Mucosa of descending colon (tissue), 3 donors: ENCODE measurements around the gene GRM1. TPM values are rescaled to one million over a fixed set of nuclear protein-coding genes. Genes with fewer than 3 reads are reported as not detected.
A peak's percentile ranks its signal among the peaks of the same experiment; 100 is the strongest.

ENCODE experiments used
- ATAC-seq: fragments of 200-7000 bp; cut with Tn5 transposase; one replicate; pipeline ENCODE4 v1.9.1; 2020; ENCODE audit warnings: mild to moderate bottlenecking, moderate library complexity
- DNase-seq, 3 donors: peaks; one replicate each; pipeline ENCODE4 v3.0.0-alpha.2; 2020
- H3K36me3 ChIP-seq: fragments of 200-600 bp; one replicate; pipeline ENCODE4 v1.8.0; 2021; ENCODE audit warnings: low read depth, mild to moderate bottlenecking
- H3K4me1 ChIP-seq: fragments of 200-600 bp; one replicate; pipeline ENCODE4 v1.8.0; 2021; ENCODE audit warnings: low read depth, mild to moderate bottlenecking
- H3K4me3 ChIP-seq: fragments of 200-600 bp; one replicate; pipeline ENCODE4 v1.8.0; 2021; ENCODE audit warnings: mild to moderate bottlenecking
- H3K9me3 ChIP-seq: fragments of 200-600 bp; one replicate; pipeline ENCODE4 v1.8.0; 2021; ENCODE audit warnings: mild to moderate bottlenecking
- intact Hi-C, 2 donors: fragments of 100-400 bp; cut with DNase I in 1 of 2; cut with micrococcal nuclease in 1 of 2; formaldehyde crosslinking; loops; one replicate each; pipeline versions ENCODE4 v1.11.0 to v1.11.1; 2022; cut with DNase I, micrococcal nuclease
- total RNA-seq, 3 donors: library from RNA; stranded (reverse); fragmentation: NEBNext Ultra II Directional in 2 of 3; extraction: Animal tissue kit (Norgen Biotek cat#: 25700) in 2 of 3; gene quantifications; one replicate each; pipeline versions ENCODE4 v1.2.1 to v1.2.4, GENCODE V29; 2021 to 2023
- TF ChIP-seq, protein P1 (sequence below): fragments of 200-600 bp; IDR thresholded peaks from one replicate; pipeline ENCODE4 v1.8.0; 2022; ENCODE audit warnings: antibody characterized with exemption, mild to moderate bottlenecking
- donor health status: DM: no; HTN: no; CAD: no; lungs with moderate emphysema.
- donor health status: DM: no; HTN: no; CAD: no.
- donor health status: DM: no; HTN: yes; CAD: no.

GRM1 gene
- total RNA-seq, 3 donors from 2014 or later, result 0.13 TPM; not detected in 2

DNA sequence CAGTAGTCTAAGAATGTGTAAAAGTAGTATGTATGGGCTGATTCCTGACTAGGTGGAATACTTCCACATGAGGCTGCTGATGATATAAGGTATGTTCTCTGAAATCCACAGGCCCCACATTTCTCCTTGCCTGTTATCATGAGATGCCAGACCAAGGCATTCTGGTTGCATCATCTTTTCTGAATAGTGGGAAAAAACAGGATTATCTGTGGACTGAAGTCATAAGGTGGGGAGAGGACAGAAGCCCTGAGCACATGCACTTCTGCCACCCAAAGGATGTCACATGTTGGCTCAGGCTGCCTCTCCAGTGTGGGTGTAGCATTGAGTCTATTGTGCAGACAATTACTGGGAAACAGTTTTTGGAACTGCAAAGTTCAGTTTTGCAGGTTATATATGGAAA, 330.3 kb downstream of the GRM1 start:
- Histone ChIP-seq H3K9me3 (no peaks in the 10 kb centered on the region), H3K36me3 (no peaks in the 10 kb centered on the region), H3K4me1 (peaks cover 5% of the 10 kb centered on the region), H3K4me3 (no peak overlapping the region)
- intact Hi-C loops, result no loop called here
- ATAC-seq (no peak), DNase-seq (no peak)
- TF ChIP-seq, protein P1, sequence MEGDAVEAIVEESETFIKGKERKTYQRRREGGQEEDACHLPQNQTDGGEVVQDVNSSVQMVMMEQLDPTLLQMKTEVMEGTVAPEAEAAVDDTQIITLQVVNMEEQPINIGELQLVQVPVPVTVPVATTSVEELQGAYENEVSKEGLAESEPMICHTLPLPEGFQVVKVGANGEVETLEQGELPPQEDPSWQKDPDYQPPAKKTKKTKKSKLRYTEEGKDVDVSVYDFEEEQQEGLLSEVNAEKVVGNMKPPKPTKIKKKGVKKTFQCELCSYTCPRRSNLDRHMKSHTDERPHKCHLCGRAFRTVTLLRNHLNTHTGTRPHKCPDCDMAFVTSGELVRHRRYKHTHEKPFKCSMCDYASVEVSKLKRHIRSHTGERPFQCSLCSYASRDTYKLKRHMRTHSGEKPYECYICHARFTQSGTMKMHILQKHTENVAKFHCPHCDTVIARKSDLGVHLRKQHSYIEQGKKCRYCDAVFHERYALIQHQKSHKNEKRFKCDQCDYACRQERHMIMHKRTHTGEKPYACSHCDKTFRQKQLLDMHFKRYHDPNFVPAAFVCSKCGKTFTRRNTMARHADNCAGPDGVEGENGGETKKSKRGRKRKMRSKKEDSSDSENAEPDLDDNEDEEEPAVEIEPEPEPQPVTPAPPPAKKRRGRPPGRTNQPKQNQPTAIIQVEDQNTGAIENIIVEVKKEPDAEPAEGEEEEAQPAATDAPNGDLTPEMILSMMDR, result no peak

DNA sequence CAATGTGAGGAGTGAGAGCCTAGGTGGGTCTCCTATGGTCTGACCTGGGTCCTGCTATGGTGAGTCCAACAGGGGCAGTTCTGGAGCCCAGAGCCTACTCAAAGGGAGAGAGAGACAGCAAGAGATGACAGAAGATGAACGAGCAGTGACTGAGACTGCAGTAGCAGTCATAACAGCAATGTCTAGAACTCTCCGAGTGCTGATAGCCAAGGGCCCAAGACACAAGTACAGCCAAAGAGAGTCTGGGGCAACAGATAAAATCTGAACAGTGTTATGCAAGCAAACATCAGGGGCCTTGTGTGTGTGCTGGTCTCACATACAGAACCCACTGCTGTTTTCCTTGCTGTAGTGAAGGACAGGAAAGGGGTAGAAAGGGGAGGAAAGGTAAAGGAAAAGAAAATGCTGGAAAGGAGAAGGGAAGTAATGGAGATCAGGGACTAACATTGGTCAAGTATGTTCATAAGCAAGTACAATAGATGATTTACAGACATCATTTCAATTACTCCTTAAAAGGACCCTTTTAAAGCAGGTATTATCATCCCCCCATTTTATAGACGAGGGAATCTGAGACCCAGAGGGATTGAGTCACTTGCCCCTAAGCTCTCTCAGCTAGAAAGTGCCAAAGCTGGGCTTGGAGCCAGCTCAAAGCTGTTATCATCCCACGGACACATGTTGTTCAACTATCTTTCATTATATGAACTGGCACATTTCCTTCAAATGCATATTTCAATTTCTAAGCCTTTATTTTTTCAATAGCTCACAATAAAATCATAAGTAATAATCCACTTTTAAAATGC, 332.5 kb downstream of the GRM1 start:
- Histone ChIP-seq H3K4me1 (no peaks in the 10 kb centered on the region), H3K9me3 (no peaks in the 10 kb centered on the region), H3K4me3 (no peak overlapping the region), H3K36me3 (no peaks in the 10 kb centered on the region)
- TF ChIP-seq, protein P1, result no peak
- intact Hi-C loops, result no loop called here
- no peak for ATAC-seq
- peak in 1 of 3 donors; percentile 16 for DNase-seq

DNA sequence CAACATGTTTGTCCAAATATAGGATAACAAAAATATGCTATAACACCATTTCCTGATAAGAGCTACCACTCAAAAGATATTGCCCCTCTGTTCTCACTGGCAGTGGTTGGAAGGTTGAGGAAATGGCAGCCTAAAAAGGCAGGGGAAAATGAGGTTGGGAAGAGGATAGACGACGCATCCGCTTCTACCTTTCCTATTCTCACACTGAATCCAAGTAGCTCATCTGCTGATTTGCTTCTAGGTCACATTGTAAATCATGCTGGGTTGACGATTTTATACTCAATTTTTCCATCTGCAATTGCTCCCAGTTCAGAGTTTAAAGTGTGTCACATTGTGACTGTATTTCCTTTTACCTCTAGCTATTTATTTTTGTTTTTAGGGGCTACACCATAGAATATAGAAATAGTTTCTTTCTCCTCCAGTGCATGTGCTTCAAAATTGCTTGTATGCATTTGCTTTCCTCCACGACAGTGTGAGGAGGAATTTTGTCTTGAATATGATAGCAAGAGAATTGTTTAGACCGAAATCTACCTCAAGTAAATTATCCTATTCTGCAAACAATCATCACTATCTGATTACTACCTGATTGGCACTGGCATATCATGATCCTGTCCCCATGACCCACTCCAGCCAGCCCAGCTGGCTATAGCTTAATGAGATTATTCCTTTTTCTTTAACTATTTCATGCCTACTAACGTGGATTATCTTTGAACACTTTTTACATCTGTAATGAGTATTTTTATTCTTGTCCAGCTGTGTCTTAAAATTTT, 335.2 kb downstream of the GRM1 start:
- no peak for ATAC-seq
- intact Hi-C loops, result no loop called here
- H3K36me3 ChIP-seq, result no peaks in the 10 kb centered on the region
- DNase-seq, result no peak
- no peaks in the 10 kb centered on the region for H3K9me3 ChIP-seq
- H3K4me3 ChIP-seq, result no peak overlapping the region
- TF ChIP-seq, protein P1, result no peak
- H3K4me1 ChIP-seq, result no peaks in the 10 kb centered on the region

DNA sequence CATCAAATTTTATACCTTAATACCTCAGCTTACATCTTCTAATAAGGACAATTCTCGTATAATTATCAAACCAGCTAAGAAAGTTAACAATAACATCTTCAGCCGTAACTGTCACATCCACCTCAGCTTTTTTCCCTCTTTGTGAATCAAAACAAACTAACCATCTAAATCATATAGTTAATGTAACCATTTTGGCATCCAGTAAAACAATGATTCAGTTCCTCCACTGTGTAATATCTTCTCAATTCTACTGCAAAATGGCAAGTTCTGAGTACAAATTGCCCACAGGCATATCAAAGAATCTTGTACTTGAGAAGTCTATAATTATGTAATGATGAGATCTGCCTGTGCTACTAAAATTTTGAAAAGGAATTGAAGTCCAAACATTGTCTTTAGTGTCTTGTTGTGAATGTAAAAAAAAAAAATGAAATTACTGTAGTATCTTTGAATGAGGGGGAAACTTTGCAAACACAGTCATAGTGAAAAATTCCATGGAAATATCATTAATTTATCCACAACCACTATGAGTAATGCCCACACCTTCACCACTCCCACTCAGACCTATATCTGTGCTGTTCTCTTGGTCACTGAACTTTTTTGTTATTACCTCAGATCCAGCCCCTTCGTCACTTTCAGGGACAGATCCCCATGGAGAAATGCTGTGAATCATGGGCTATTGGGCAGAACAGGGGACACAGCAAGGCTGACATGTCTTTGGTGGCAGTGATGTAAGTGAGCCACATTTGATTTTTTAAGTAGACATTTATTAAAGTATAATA, 336.1 kb downstream of the GRM1 start:
- intact Hi-C loops, result no loop called here
- DNase-seq (no peak), ATAC-seq (no peak)
- no peaks in the 10 kb centered on the region for H3K36me3 ChIP-seq
- H3K4me1 ChIP-seq, result no peaks in the 10 kb centered on the region
- H3K9me3 ChIP-seq, result no peaks in the 10 kb centered on the region
- TF ChIP-seq, protein P1, result no peak
- no peak overlapping the region for H3K4me3 ChIP-seq

DNA sequence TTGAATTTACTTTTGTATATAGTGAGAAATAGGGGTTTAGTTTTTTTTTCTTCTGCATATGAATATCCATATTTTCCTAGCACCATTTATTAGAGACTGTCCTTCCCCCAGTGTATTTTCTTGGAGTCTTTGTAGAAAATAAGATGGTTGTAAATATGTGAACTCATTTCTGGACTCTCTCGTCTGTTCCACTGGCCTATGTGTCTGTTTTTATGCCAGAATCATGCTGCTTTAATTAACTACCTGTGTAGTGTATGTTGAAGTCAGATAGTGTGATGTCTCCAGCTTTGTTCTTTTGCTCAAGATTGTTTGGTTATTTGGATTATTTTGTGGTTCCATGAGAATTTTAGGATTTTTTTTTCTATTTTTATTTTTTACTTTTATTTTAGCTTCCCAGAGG, 338.2 kb downstream of the GRM1 start:
- Histone ChIP-seq H3K4me3 (no peak overlapping the region), H3K4me1 (no peaks in the 10 kb centered on the region), H3K9me3 (no peaks in the 10 kb centered on the region), H3K36me3 (no peaks in the 10 kb centered on the region)
- DNase-seq, result no peak
- intact Hi-C loops, result no loop called here
- TF ChIP-seq, protein P1, result no peak
- ATAC-seq, result no peak
